NCI-H1436 treated with DMSO at 0.1 percent for 48 hours (cell line): ENCODE measurements around the gene ZNF396.

Experiments used
- DNase-seq: peaks from one replicate; lab custom pipeline; 2025; lab: John Stamatoyannopoulos, UW

ZNF396 gene

GRCh38 chr18:35383136-35383535 lies 6.0 kb upstream of the ZNF396 start:
- no peak for DNase-seq

GRCh38 chr18:35379421-35379820 lies 2.3 kb upstream of the ZNF396 start:
- DNase-seq, result no peak

- DNase-seq, result no peak
Observed at GRCh38 chr18:35378574-35378896, 1.4 kb upstream of the ZNF396 start.

GRCh38 chr18:35377875-35378573 lies 887 bp upstream of the ZNF396 start:
- no peak for DNase-seq

- no peak for DNase-seq
Observed at GRCh38 chr18:35376393-35376741, 770 bp downstream of the ZNF396 start.

GRCh38 chr18:35374708-35375107 lies 2.4 kb downstream of the ZNF396 start:
- DNase-seq, result no peak

- no peak for DNase-seq
Observed at GRCh38 chr18:35371412-35372195, 5.5 kb downstream of the ZNF396 start.

GRCh38 chr18:35369126-35369525 lies 8.0 kb downstream of the ZNF396 start:
- no peak for DNase-seq

- no peak for DNase-seq
Observed at GRCh38 chr18:35368595-35368994, 8.5 kb downstream of the ZNF396 start.

- no peak for DNase-seq
Observed at GRCh38 chr18:35362531-35362930, 14.6 kb downstream of the ZNF396 start.

- DNase-seq, result no peak
Observed at GRCh38 chr18:35361570-35362321, 15.4 kb downstream of the ZNF396 start.

GRCh38 chr18:35355140-35355618 lies 22.0 kb downstream of the ZNF396 start:
- DNase-seq, result peak; percentile 35

GRCh38 chr18:35352778-35353177 lies 24.4 kb downstream of the ZNF396 start:
- no peak for DNase-seq

- DNase-seq, result no peak
Observed at GRCh38 chr18:35352283-35352682, 24.9 kb downstream of the ZNF396 start.

- no peak for DNase-seq
Observed at GRCh38 chr18:35348001-35348400, 29.1 kb downstream of the ZNF396 start.

GRCh38 chr18:35345950-35346349 lies 31.2 kb downstream of the ZNF396 start:
- no peak for DNase-seq

GRCh38 chr18:35345460-35345921 lies 31.6 kb downstream of the ZNF396 start:
- no peak for DNase-seq

- no peak for DNase-seq
Observed at GRCh38 chr18:35344736-35345459, 32.2 kb downstream of the ZNF396 start.

GRCh38 chr18:35343936-35344735 lies 33.0 kb downstream of the ZNF396 start, which contains the start of gene ZNF24:
TSS of gene ZNF24 (minus strand) at chr18:35344420. CDS start at chr18:35340650, 3,770 bp downstream.
- DNase-seq, result peak; percentile 57

- DNase-seq, result no peak
Observed at GRCh38 chr18:35343488-35343935, 33.6 kb downstream of the ZNF396 start.

GRCh38 chr18:35337286-35337685 lies 39.9 kb downstream of the ZNF396 start:
- no peak for DNase-seq
